ENCODE data around the gene HOXA3. TPM values are rescaled to one million over a fixed set of nuclear protein-coding genes. Genes with fewer than 3 reads are reported as not detected.

Gene HOXA3
- total and polyA plus RNA-seq, 7 donors = 0.65 to 5.6 (median 3.3) TPM

DNA sequence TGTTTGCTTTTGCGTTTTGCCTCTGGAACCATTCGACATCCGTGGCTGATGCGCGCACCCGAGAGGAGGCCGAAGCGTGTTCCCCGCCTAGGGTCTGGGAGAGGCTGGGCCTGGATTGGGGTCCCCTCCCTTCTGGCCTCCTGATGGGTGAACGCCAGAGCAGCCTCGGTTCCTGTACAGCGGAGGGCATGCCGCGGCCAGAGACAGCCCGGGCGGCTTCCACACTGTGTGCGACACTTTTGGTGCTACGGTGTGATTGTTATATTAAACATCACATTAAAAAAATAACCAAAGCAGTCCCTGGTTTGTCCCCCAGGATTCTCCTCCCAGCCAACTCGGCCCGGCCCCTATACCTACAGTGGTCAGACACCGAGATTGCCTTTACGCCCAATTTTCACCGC lies 7.8 kb upstream of the HOXA3 start:
- Histone ChIP-seq H3K4me3 (peak overlapping the region; percentile 79), H3K36me3 (ENCODE audit: insufficient read depth in 1 of 2, low read depth in 1 of 2) (no peaks in the 10 kb centered on the region), H3K9me3 (no peaks in the 10 kb centered on the region), H3K4me1 (peaks cover 24% of the 10 kb centered on the region), H3K27me3 (ENCODE audit: insufficient read depth in 3 of 3, low read length in 2 of 3) (no peaks in the 10 kb centered on the region), H3K27ac (peak overlapping the region; percentile 86)
- intact Hi-C loops (cut with DNase I) = loop anchor here (2.0 to 10.0 kb wide), 9 partner anchors 307 to 1595 kb away; partner anchors contain the start of genes CBX3 (in 1 of the 2) and HNRNPA2B1 (in 1 of the 2)
- peak in 1 of 2 donors; percentile 71 for DNase-seq
- ATAC-seq = no peak
- 57 to 62% (median 61%) methylated on average over 23 of the region's 23 CpGs for WGBS, 3 donors
- no peak for TF ChIP-seq CTCF (IDR thresholded peaks at IDR 0.05)

DNA sequence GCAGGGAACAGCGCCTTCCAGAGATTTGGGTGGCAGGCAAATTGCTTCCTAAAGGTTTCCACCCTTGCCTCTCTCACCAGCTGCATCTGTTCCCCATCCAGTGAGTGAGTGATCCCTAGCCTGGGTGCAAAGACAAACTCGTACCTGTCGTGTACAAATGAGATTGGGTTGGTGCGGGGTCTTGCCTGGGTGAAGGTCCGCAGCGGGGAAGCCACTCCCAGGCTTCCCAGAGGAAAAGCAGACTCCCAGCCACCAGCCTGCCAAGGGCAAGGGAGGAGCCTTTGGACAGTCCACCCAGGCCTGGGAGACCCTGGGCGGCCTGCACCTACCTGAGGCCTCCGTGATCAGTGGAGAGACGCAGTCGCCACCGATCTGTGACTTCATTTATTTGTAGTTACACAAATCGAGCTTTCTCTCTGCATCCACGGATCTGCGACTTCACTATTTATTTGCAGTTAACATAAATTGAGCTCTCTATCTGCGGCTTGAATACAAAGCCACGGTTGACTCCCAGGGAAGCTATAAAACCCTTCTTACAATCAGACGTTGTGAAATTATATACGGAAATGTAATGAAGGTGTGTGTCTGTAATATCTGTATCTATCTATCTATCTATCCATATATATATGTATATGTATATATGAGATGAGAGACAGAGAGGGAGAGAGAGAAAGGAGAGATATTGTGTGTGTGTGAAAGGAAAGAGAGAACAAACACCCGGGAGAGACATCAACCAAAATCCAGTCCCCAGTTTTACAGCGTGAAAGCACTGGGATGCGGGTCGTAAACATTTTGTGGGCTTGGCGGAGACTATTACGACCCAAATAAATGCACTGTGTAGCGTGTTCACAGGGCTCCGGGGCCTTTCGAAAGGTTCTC lies 7.1 kb upstream of the HOXA3 start:
- intact Hi-C loops (cut with DNase I) = loop anchor here (2.0 to 10.0 kb wide), 11 partner anchors 307 to 1595 kb away; partner anchors contain the start of genes CBX3 (in 2 of the 2) and HNRNPA2B1 (in 2 of the 2)
- H3K4me3 ChIP-seq = peak overlapping the region; percentile 79
- 82 to 85% (median 84%) methylated on average over 27 of the region's 27 CpGs for WGBS, 3 donors
- DNase-seq = peak in 1 of 2 donors; percentile 26
- TF ChIP-seq CTCF (IDR thresholded peaks at IDR 0.05) = no peak
- H3K4me1 ChIP-seq = peaks cover 25% of the 10 kb centered on the region
- no peak for ATAC-seq
- no peaks in the 10 kb centered on the region for H3K27me3 ChIP-seq (ENCODE audit: insufficient read depth in 3 of 3, low read length in 2 of 3)
- H3K27ac ChIP-seq = peak overlapping the region; percentile 86
- H3K9me3 ChIP-seq = no peaks in the 10 kb centered on the region
- no peaks in the 10 kb centered on the region for H3K36me3 ChIP-seq (ENCODE audit: insufficient read depth in 1 of 2, low read depth in 1 of 2)

GRCh38 chr7:27158436-27159265 lies 6.3 kb upstream of the HOXA3 start:
- peaks cover 20% of the 10 kb centered on the region for H3K4me1 ChIP-seq
- no peaks in the 10 kb centered on the region for H3K27me3 ChIP-seq (ENCODE audit: insufficient read depth in 3 of 3, low read length in 2 of 3)
- TF ChIP-seq CTCF (IDR thresholded peaks at IDR 0.05) = no peak
- 73 to 88% (median 79%) methylated on average over 35 of the region's 35 CpGs for WGBS, 3 donors
- H3K4me3 ChIP-seq = no peak overlapping the region
- no peak for ATAC-seq
- H3K27ac ChIP-seq = peak overlapping the region; percentile 49
- DNase-seq = peak in 1 of 2 donors; percentile 52
- no peaks in the 10 kb centered on the region for H3K9me3 ChIP-seq
- no peaks in the 10 kb centered on the region for H3K36me3 ChIP-seq (ENCODE audit: insufficient read depth in 1 of 2, low read depth in 1 of 2)
- intact Hi-C loops (cut with DNase I) = loop anchor here (5.0 to 10.0 kb wide), 2 partner anchors 956 to 1274 kb away; partner anchors contain the start of genes CBX3 (in 1 of the 2) and HNRNPA2B1 (in 1 of the 2)

DNA sequence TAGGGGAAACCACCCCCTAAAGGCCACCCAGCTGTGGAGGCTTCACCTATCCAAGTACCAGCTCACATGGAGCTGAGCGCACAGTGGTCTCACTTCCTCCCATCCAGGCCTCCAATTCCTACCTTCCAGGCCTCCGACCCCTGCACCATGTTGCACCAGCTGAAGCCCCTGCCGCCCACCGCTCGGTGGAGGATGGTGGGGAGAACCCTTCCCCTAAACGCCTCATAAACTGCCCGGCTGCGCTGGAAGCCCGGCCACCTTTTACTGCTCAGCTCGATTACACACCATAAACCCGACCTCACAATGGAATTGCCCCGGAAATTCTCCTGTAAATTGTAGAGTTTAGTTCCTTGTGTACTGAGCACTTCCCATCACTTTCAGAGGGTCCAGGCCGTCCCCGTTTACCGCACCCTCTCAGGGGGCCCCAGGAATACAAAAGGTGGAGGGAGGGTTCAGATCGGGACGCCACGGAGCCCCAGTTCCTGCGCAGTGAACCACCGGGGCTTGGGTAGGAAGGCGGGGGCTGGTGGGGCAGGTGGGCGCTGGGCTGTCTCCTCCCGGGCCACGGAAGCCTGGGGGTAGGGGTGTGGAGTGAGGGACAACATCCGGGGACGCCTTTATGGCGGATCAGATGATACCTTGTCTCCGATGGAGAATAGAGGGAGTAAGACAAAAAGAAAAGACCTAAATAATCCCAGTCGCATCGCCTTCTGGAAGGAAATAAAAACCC lies 5.5 kb upstream of the HOXA3 start:
- ATAC-seq (no peak), DNase-seq (peak in 1 of 2 donors; percentile 49)
- peaks cover 14% of the 10 kb centered on the region for H3K4me1 ChIP-seq
- WGBS, 3 donors = 86 to 90% (median 88%) methylated on average over 29 to 30 of the region's 30 CpGs
- no peak overlapping the region for H3K4me3 ChIP-seq
- H3K27ac ChIP-seq = peak overlapping the region; percentile 91
- H3K9me3 ChIP-seq = no peaks in the 10 kb centered on the region
- H3K36me3 ChIP-seq (ENCODE audit: insufficient read depth in 1 of 2, low read depth in 1 of 2) = no peaks in the 10 kb centered on the region
- no peaks in the 10 kb centered on the region for H3K27me3 ChIP-seq (ENCODE audit: insufficient read depth in 3 of 3, low read length in 2 of 3)
- intact Hi-C loops (cut with DNase I) = loop anchor here (5.0 to 10.0 kb wide), 2 partner anchors 956 to 1273 kb away; partner anchors contain the start of genes CBX3 (in 1 of the 2) and HNRNPA2B1 (in 1 of the 2)
- no peak for TF ChIP-seq CTCF (IDR thresholded peaks at IDR 0.05)

Measured in psoas muscle (tissue), 8 donors.